Glutamatergic neuron (in vitro differentiated cells): ENCODE results near the gene ARHGAP20. TPM values are rescaled to one million over a fixed set of nuclear protein-coding genes. Genes with fewer than 3 reads are reported as not detected.

Experiments
- DNase-seq: peaks from one replicate; pipeline ENCODE4 v3.0.0; 2022
- H3K27ac Mint-ChIP-seq: one replicate; pipeline ENCODE4 v1.8.0; 2020; ENCODE audit warnings: mild to moderate bottlenecking, mixed read lengths, inconsistent platforms; ENCODE audit not compliant: unreplicated experiment
- H3K27me3 Mint-ChIP-seq: one replicate; pipeline ENCODE4 v1.8.0; 2020; ENCODE audit warnings: mild to moderate bottlenecking, moderate library complexity, mixed read lengths, inconsistent platforms; ENCODE audit not compliant: unreplicated experiment
- H3K36me3 Mint-ChIP-seq: one replicate; pipeline ENCODE4 v1.8.0; 2020; ENCODE audit warnings: mild to moderate bottlenecking, mixed read lengths, inconsistent platforms; ENCODE audit not compliant: unreplicated experiment
- H3K4me1 Mint-ChIP-seq: one replicate; pipeline ENCODE4 v1.8.0; 2020; ENCODE audit warnings: mild to moderate bottlenecking, low read depth, mixed read lengths, inconsistent platforms; ENCODE audit not compliant: unreplicated experiment
- H3K4me3 Mint-ChIP-seq: one replicate; pipeline ENCODE4 v1.8.0; 2020; ENCODE audit warnings: mild to moderate bottlenecking, mixed read lengths, inconsistent platforms; ENCODE audit not compliant: unreplicated experiment
- H3K9me3 Mint-ChIP-seq: one replicate; pipeline ENCODE4 v1.8.0; 2020; ENCODE audit warnings: mild to moderate bottlenecking, moderate library complexity, mixed read lengths, inconsistent platforms; ENCODE audit not compliant: unreplicated experiment
- CTCF ChIP-seq: fragments of 200-600 bp; sonication (generic); IDR thresholded peaks from one replicate; pipeline ENCODE4 v1.5.0; 2021; ENCODE audit not compliant: partially characterized antibody, unreplicated experiment
- total RNA-seq: library from RNA; stranded (reverse); fragmentation: NEBNext Ultra II Directional; extraction: Animal tissue kit (Norgen Biotek cat#: 25700); gene quantifications from one replicate; pipeline ENCODE4 v1.2.1, GENCODE V29; 2021; ENCODE audit not compliant: unreplicated experiment

Gene ARHGAP20
- total RNA-seq, 1 donor from 2014 or later: not detected

GRCh38 chr11:110565357-110566336 is 146.6 kb downstream of the ARHGAP20 start:
- H3K4me3 Mint-ChIP-seq: no peak overlapping the region
- no peaks in the 10 kb centered on the region for H3K4me1 Mint-ChIP-seq
- no peaks in the 10 kb centered on the region for H3K36me3 Mint-ChIP-seq
- H3K27me3 Mint-ChIP-seq: peaks cover 2% of the 10 kb centered on the region
- no peak for DNase-seq
- no peak overlapping the region for H3K27ac Mint-ChIP-seq
- TF ChIP-seq CTCF: no peak
- H3K9me3 Mint-ChIP-seq: no peaks in the 10 kb centered on the region

DNA sequence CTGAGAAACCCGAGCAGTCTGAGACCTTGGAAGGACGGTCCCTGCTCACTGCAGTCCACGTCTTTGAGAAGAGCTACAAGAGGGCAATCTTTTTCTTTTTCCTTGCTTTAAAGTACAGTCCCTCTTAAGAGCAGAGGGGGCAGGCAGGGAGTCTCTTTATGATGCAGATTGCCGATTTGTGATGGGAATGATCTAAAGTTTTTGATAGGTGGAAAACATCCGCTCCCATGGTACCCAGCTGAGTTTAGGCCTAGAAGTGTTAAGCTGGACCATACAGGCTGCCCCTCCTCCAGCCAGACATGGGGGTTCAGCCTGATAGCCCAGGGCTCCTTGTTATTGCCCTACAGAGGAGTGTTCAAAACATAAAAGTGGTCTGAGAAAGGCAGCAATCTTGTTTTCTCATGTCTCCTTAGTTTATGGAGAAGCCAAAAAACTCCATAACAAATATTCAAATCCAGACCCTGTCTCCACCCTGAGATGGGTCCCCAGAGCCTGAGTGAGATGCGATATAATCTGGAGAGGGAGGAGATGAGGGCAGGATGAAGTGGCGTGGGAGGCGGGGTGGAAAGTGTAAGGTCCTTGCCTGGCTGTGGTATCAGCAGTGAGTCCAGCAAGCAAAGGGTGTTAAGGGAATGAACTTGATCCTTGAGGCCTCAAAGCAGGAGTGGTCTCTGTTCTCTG is 147.4 kb downstream of the ARHGAP20 start:
- H3K4me3 Mint-ChIP-seq: no peak overlapping the region
- no peak for TF ChIP-seq CTCF
- H3K27ac Mint-ChIP-seq: no peak overlapping the region

DNA sequence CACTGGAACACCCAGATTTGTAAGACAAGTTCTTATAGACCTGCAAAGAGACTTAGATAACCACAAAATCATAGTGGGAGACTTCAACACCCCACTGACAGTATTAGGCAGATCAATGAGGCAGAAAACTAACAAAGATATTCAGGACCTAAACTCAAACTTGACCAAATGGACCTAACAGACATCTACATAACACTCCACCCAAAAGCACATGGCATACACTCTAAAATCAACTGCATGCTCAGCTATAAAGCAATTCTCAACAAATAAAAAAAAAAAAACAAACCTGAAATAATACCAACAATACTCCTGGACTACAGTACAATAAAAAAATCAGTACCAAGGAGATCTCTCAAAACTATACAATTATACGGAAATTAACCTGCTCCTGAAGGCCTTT is 167.5 kb downstream of the ARHGAP20 start:
- Mint-ChIP-seq H3K4me1 (no peaks in the 10 kb centered on the region), H3K9me3 (no peaks in the 10 kb centered on the region), H3K27me3 (peaks cover 2% of the 10 kb centered on the region), H3K4me3 (no peak overlapping the region), H3K36me3 (no peaks in the 10 kb centered on the region), H3K27ac (no peak overlapping the region)
- DNase-seq: no peak
- TF ChIP-seq CTCF: no peak

More for the DNA sequence above, 147.4 kb downstream of the ARHGAP20 start:
- no peaks in the 10 kb centered on the region for H3K4me1 Mint-ChIP-seq
- peaks cover 2% of the 10 kb centered on the region for H3K27me3 Mint-ChIP-seq
- H3K9me3 Mint-ChIP-seq: no peaks in the 10 kb centered on the region
- DNase-seq: no peak
- no peaks in the 10 kb centered on the region for H3K36me3 Mint-ChIP-seq

DNA sequence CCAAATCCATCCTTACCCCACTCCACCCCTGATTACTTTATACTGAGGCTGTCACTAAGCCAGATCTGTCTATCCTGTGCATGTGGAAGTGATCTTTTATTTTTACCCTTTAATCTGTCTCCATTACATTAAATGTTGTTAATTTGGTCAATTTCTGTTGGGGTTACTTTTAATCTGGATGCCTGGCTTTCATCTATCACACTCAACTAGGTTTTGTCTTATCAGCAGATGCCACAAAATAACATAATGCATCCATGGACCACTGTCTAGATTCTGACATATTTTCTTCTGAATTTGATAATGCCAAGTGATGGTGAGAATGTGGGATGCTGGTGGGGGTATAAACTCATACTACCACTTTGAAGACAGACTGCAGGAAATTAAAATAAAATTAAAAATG is 174.1 kb downstream of the ARHGAP20 start:
- H3K27me3 Mint-ChIP-seq: peaks cover 4% of the 10 kb centered on the region
- no peaks in the 10 kb centered on the region for H3K4me1 Mint-ChIP-seq
- peaks cover 9% of the 10 kb centered on the region for H3K36me3 Mint-ChIP-seq
- DNase-seq: no peak
- H3K27ac Mint-ChIP-seq: no peak overlapping the region
- no peak overlapping the region for H3K4me3 Mint-ChIP-seq
- no peaks in the 10 kb centered on the region for H3K9me3 Mint-ChIP-seq
- no peak for TF ChIP-seq CTCF
